CD4-positive, alpha-beta T cell treated with Interleukin-17A for 1 hour (primary cell): ENCODE measurements around the gene SLC1A7.

ENCODE experiments used
- DNase-seq: peaks from one replicate; pipeline ENCODE4 v3.0.0-alpha.2; 2020

Gene SLC1A7

GRCh38 chr1:53132176-53132575 lies 10.3 kb downstream of the SLC1A7 start:
- DNase-seq, result no peak

GRCh38 chr1:53131590-53131938 lies 10.9 kb downstream of the SLC1A7 start:
- no peak for DNase-seq

GRCh38 chr1:53130878-53131589 lies 11.4 kb downstream of the SLC1A7 start:
- DNase-seq, result no peak

- DNase-seq, result no peak
Measured at GRCh38 chr1:53130598-53130877, 11.9 kb downstream of the SLC1A7 start.

- DNase-seq, result no peak
Measured at GRCh38 chr1:53129891-53130597, 12.4 kb downstream of the SLC1A7 start.

- no peak for DNase-seq
Measured at GRCh38 chr1:53128401-53128800, 14.0 kb downstream of the SLC1A7 start.

DNA sequence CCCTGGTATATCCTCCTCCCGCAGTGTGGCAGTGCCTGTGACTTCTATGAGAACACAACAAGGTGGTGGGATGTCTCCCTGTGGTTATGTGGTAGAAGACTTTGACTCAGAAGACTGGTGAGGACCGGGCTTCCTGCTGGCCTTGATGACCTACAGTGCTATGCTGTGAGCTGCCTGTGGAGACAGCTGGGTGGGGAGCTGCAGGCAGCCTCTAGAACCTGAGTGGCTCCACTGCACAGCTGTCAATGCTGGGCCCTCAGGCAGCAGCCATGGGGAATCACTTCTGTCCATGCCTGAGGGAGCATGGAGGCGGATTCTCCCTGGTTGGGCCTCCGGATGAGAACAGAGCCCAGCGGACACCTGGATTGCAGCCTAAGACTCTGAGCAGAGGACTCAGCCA lies 14.9 kb downstream of the SLC1A7 start:
- peak; percentile 25 for DNase-seq

- no peak for DNase-seq
Measured at GRCh38 chr1:53126495-53126894, 15.9 kb downstream of the SLC1A7 start.

DNA sequence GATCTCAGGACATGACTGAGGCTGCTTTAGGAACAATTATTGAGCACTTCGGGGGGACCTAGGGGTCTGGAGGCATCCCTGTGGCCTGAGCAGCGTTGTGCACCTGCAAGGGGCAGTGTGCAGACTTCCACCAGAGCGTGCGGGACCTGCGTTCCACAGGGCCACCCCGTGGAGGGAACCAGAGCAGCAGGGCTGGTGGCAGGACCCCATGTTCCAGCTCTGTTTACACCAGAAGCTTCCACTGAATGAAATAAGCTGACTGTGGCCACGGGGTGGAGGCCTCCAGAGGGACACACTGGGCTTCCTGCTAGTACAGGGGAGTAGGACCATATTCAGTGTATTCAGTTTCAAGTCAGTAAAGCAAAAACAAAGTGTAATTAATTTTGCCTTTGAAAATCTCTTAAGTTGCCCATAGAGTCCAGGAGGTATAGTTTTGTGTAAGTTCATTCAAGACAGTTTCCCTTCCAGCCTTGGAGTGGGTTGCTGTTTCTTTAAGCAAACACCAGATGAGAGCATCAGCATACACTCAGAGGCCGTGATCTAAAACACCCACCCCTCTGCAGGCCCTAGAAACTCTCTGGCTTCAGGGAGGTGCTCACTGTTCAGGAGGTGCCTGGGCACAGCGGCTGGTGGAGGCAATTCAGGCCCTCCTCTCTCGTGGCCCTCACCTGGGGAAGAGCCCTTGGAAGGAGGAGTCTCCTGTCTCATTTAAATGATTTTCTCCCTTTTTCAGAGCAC lies 16.6 kb downstream of the SLC1A7 start:
- no peak for DNase-seq

GRCh38 chr1:53125122-53125521 lies 17.3 kb downstream of the SLC1A7 start:
- no peak for DNase-seq

DNA sequence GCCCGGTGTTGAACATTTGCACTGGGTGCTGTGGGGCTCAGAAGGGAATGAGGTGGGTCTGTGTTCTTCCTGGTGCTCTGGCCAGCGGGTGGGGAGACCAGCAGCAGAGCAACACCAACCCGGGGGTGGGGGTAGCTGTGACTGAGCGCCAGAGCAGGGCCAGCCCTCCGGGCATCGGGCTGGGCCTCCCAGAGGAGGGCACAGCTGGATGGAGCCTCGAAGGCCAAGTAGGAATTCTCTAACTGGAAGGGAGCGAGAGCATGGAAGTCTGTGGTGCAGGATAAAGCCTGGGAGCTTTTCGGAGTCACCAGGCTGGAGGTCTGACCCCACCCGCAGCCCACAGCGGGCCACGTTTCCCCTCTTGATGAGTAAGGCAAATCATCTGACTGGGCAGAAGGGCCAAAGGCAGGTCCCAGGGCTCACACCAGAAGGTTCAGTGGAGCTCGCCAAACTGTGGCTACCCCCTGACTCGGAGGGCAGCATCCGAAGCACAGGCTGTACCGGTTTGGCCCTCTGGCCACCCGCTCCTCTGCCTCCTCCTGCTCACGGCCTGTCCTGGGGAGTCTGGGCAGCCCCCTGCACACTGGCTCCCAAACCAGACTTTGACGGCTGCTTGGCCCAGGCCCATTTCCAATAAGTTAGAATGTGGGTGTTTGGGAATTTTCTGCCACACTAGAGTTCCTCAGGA lies 18.8 kb downstream of the SLC1A7 start:
- no peak for DNase-seq

- DNase-seq, result no peak
Measured at GRCh38 chr1:53122961-53123413, 19.5 kb downstream of the SLC1A7 start.

- no peak for DNase-seq
Measured at GRCh38 chr1:53122201-53122885, 20.1 kb downstream of the SLC1A7 start.

DNA sequence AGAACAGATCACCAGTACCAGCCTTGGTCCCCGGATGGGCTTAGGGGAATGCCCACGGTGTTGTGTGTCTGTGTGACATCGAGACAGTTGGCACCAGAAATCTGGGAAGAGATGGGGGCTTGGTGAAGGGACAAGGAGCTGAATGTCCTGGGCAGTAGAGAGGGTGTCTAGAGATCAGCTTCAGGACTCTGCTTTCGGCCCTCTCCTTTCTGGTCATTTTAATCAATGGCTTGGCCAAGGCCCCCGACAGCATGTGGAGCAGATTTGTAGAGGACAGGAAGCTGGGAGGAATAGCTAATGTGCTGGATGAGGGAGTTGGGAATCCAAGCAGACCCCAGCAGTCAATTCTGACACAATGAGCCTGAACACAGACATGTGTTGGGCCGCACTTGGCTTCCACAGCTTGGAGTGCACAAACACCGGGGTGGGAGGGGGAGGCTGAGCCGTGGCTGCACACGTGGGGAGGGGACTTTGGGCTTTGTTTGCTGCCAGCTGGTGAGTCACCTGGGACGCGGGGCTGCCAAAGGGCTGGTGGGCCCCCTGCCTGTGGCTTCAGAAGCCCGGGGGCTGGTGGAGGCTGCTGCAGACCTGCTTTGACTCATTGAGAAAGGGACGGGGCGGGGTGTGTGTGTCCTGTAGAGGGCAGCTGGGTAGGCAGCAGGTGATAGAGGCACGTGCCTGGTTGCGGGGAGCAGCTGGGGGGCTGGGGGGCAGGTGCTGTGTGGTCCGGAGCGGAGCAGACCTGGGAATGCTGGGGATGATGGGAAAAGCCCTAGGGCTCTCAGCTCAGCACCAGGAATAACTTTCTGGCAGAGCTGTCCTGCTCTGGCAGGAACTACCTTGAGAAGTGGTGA lies 20.9 kb downstream of the SLC1A7 start:
- DNase-seq, result no peak

DNA sequence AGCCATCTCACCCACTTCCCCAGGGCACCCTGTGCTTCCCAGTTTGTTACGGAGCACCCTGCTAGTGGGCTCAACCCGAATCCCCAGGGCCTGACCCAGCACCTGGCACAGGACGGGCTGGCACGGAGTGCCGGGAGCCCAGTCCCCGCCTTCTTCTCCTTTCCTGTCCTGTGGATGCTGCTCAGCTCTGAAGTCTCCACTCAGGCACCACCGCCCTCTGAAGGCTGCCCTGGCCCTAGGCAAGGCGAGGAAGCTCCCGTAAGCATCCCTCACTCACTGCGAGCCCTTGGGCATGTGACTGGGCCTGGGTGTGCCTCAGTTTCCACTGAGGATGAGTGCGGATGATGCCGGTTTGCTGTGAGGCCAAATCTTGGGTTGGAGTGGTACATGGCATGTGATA lies 21.8 kb downstream of the SLC1A7 start:
- DNase-seq, result no peak

DNA sequence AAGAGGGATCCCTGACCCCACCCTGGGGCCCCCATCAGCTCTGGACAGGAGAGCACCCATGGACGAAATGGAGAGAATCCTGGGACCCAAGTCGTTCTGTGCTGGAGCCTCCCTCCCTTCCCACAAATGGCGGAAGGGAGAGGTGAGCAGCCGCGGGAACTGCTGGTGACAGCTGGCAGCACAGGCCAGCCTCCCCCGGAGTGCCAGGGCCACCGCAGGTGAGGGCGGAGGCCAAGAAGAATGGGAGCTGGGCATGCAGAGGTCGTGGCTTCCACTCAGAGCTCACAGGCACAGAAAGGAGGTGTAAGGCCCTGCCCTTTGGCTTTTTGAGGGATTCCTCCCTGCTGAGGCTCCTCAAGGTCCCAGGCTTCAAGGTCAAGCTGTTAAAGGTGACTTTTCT lies 24.6 kb downstream of the SLC1A7 start:
- no peak for DNase-seq

DNA sequence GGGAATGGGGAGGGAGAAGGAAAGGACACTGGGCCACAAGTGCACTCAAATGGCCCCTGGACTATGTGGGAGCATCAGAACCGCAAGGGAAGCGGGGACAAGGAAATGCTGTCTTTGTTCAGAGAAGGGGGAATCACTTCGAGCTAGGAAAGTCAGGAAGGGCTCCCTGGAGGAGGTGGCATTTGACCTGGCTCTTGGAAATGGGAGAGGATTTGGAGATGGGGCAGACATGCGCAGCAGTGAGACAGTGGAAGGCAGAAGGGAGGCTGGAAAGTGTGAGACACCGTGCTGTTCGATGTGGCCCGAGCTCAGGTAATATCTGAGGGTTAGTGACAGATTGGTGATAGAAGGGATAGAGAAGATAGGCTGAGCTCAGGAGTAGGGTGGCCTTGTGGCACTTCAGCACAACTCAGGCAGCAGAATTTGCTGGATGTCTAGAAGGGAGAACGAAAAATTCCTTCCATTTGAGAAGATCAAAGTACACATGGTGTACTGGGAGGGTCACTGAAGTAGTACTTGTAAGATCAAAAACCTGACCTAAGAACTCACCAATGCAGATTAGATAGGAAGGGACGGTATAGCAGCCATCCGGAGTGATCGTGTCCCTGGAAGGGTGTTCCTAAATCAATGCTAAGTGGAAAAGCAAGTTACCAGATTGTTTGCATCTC lies 25.4 kb downstream of the SLC1A7 start:
- no peak for DNase-seq

- no peak for DNase-seq
Measured at GRCh38 chr1:53116307-53116810, 26.1 kb downstream of the SLC1A7 start.

DNA sequence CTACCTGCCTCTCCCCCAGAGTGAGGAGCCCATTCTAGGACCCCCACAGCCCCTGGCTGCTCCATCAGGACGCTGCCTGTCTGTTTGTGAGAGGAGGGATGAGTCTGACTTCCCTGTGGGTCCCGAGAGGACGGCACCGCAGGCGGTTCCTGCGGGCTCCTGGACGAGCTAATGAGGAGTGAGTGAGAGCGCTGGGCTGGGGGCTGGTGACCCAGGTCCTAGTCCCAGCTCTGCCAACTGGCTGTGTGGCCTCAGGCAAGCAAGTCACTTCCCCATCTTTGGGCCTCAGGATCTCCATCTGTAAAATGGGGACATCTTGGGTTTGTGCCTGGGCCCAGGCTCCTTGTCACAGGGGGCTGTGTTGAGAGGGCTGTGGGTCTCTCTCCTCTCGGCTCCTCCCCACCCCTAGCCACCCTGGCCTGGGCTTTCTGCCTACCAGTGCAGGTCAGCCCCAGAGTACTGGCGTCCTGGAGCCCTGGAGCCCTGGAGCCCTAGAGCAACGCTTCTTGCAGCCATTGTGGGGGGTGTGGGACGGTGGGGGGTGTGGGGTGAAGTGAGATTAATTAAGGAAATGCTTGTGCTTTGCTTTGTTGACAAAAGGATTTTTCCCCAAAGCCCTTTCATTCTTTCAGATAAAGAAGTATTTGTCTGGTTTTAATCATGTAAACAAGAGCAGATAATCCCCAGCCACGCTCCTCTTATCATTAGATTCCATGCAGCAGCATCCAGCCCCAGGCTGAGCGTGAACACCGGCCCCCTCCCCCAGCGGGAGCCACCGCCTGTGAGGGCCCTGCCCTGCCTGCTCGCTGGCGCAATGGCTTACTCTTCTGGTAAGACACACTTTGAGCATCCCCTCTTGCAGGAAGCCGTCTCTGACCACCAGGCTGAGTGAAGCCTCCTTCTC lies 26.8 kb downstream of the SLC1A7 start:
- DNase-seq, result no peak
